K562 (cell line): ENCODE results near the gene LPAR2. TPM values are rescaled to one million over a fixed set of nuclear protein-coding genes. Genes with fewer than 3 reads are reported as not detected.

Experiments
- ATAC-seq: fragments of 200-7000 bp; cut with Tn5 transposase; 3 replicates; pipeline ENCODE4 v1.9.1; 2020; ENCODE audit warnings: moderate library complexity
- BruUV-seq: library from RNA; stranded (reverse); fragments of 400-500 nt; replicated peaks from 2 replicates; lab custom pipeline; 2021; lab: Mats Ljungman, UMichigan
- CTCF ChIA-PET: fragments of 300-600 bp; formaldehyde crosslinking; extraction: SDS; loops from one replicate; lab custom pipeline; 2021; ENCODE audit warnings: low intra/inter-chr PET ratio; lab: Yijun Ruan, JAX
- POLR2A ChIA-PET: fragments of 300-600, 350-650 bp; sonication (Branson Sonifier 250); formaldehyde crosslinking; extraction: SDS; loops from one replicate; lab custom pipeline; 2021; ENCODE audit warnings: antibody characterized with exemption, inconsistent platforms; lab: Yijun Ruan, JAX
- DNase-seq, 4 experiments: peaks; one replicate each; pipeline versions ENCODE4 v3.0.0 to v3.0.0-alpha.2; 2011 to 2018; ENCODE audit warnings: low spot score in 3 of 4, mixed read lengths in 3 of 4; ENCODE audit errors: extremely low read depth in 1 of 4
- FAIRE-seq: peaks from 2 replicates; lab custom pipeline; 2011; peaks lifted over from hg19 to GRCh38; lab: Jason Lieb, UNC
- H2AFZ ChIP-seq: 2 replicates; pipeline ENCODE4 v1.6.0; 2011; ENCODE audit warnings: low read depth, low read length, control low read depth, inconsistent platforms
- H3K27ac ChIP-seq: fragments of 200-600 bp; 3 replicates; pipeline ENCODE4 v1.8.0; 2011; ENCODE audit warnings: low read depth, mild to moderate bottlenecking, control low read depth, inconsistent platforms, low read length, moderate library complexity, mixed read lengths; ENCODE audit errors: extremely low read depth
- H3K27me3 ChIP-seq, 2 experiments: fragments of 300-600 bp in 1 of 2; 2 replicates in 1 of 2; 3 replicates in 1 of 2; pipeline versions ENCODE4 v1.6.0 to v1.8.0; 2011; ENCODE audit warnings: inconsistent platforms in 2 of 2, low read length in 2 of 2, mild to moderate bottlenecking in 1 of 2, mixed read lengths in 1 of 2, moderate library complexity in 1 of 2; ENCODE audit not compliant: control insufficient read depth in 2 of 2, insufficient read depth in 2 of 2
- H3K36me3 ChIP-seq: fragments of 300-600 bp; 3 replicates; pipeline ENCODE4 v1.8.0; 2011; ENCODE audit warnings: mild to moderate bottlenecking, low read length, inconsistent platforms; ENCODE audit not compliant: control insufficient read depth, insufficient read depth
- H3K4me1 ChIP-seq, 2 experiments: fragments of 200-600 bp in 1 of 2; replicated peaks in 1 of 2; 2 replicates in 1 of 2; 3 replicates in 1 of 2; pipeline versions ENCODE4 v1.5.1 to v1.8.0; 2011; ENCODE audit warnings: inconsistent platforms in 2 of 2, low read length in 2 of 2, mild to moderate bottlenecking in 1 of 2, mixed read lengths in 1 of 2, moderate library complexity in 1 of 2; ENCODE audit not compliant: control insufficient read depth in 2 of 2, insufficient read depth in 2 of 2
- H3K4me2 ChIP-seq: 2 replicates; pipeline ENCODE4 v1.6.1; 2011; ENCODE audit warnings: low read length, control low read depth, inconsistent platforms, mixed read lengths; ENCODE audit not compliant: insufficient read depth
- H3K4me3 ChIP-seq: fragments of 200-600 bp; sonication (generic), shearing (Covaris generic); 2 replicates; pipeline ENCODE4 v1.5.1; 2016; ENCODE audit warnings: control low read depth, inconsistent platforms
- H3K79me2 ChIP-seq: fragments of 200-600 bp; 3 replicates; pipeline ENCODE4 v1.8.0; 2011; ENCODE audit warnings: low read length, inconsistent platforms; ENCODE audit not compliant: control insufficient read depth, insufficient read depth
- H3K9ac ChIP-seq, 2 experiments: 2 replicates each; pipeline versions ENCODE4 v1.6.0 to v1.6.1; 2011; ENCODE audit warnings: low read depth in 2 of 2, low read length in 2 of 2, control low read depth in 1 of 2, inconsistent platforms in 1 of 2, mild to moderate bottlenecking in 1 of 2, mixed read lengths in 1 of 2; ENCODE audit not compliant: insufficient read depth in 1 of 2
- H3K9me1 ChIP-seq: one replicate; pipeline ENCODE4 v1.6.0; 2011; ENCODE audit warnings: inconsistent platforms, mild to moderate bottlenecking, low read length, moderate library complexity; ENCODE audit not compliant: control insufficient read depth, insufficient read depth
- H3K9me3 ChIP-seq: replicated peaks from 2 replicates; pipeline ENCODE4 v1.5.1; 2011; ENCODE audit warnings: low read depth, low read length, inconsistent platforms; ENCODE audit not compliant: control insufficient read depth, insufficient read depth
- H4K20me1 ChIP-seq: replicated peaks from 2 replicates; pipeline ENCODE4 v1.6.1; 2011; ENCODE audit warnings: low read length, inconsistent platforms, mixed read lengths; ENCODE audit not compliant: control insufficient read depth, insufficient read depth
- COPS2 ChIP-seq: fragments of 450-650 bp; conservative IDR thresholded peaks from 2 replicates; pipeline ENCODE4 v1.6.1; 2016; ENCODE audit warnings: mild to moderate bottlenecking, moderate library complexity
- ESRRB ChIP-seq: fragments of 250-450 bp; sonication (Bioruptor Pico); IDR thresholded peaks from 2 replicates; pipeline ENCODE4 v1.5.0; 2020; ENCODE audit warnings: mild to moderate bottlenecking, moderate library complexity, borderline replicate concordance
- NFE2L1 ChIP-seq: fragments of 450-650 bp; IDR thresholded peaks from 2 replicates; pipeline ENCODE4 v1.6.1; 2016; ENCODE audit warnings: missing genetic modification characterization, low read depth, mild to moderate bottlenecking, missing compliant biosample characterization, moderate library complexity, borderline replicate concordance
- NFYB ChIP-seq: IDR thresholded peaks from 2 replicates; pipeline ENCODE4 v1.6.1; 2011; ENCODE audit warnings: mild to moderate bottlenecking, moderate library complexity; ENCODE audit not compliant: insufficient read length; ENCODE audit errors: extremely low read depth
- ZNF121 ChIP-seq: sonication (generic); formaldehyde crosslinking; conservative IDR thresholded peaks from 2 replicates; pipeline ENCODE4 v1.8.0; 2022; ENCODE audit warnings: missing genetic modification reagents
- WGBS: fragments of 100-300 bp; shearing (Covaris generic); methylation state at CpG from one replicate; pipeline ENCODE4 v1.1.6; 2016; ENCODE audit warnings: low coverage, mixed read lengths; ENCODE audit not compliant: insufficient coverage; ENCODE audit errors: missing lambda C conversion rate; 5-methylcytosine and 5-hydroxymethylcytosine counted together
- in situ Hi-C: fragments of 300-500 bp; cut with MboI; formaldehyde crosslinking; loops from 4 replicates; pipeline ENCODE4 v1.15.0; 2018; ENCODE audit warnings: inconsistent platforms, mixed read lengths
- intact Hi-C: fragments of 100-400 bp; cut with micrococcal nuclease; formaldehyde crosslinking; loops from 2 replicates; pipeline ENCODE4 v1.14.2; 2022
- polyA plus RNA-seq, 8 experiments: library from polyadenylated mRNA; depleted of rRNA in 4 of 8; stranded (reverse) in 5 of 8; unstranded in 3 of 8; fragments of >200 nt; fragmentation: Nextera tagmentation in 2 of 8; fragmentation: Illumina TruSeq in 1 of 8; extraction: Ambion mirVana in 2 of 8; extraction: Trizol in 1 of 8; gene quantifications; 2 replicates each; pipeline versions ENCODE4 v1.2.1 to v1.2.3, GENCODE V29; 2011 to 2014; ENCODE audit warnings: inconsistent platforms in 1 of 8, missing spikeins in 1 of 8
- total RNA-seq, 7 experiments: library from RNA; depleted of rRNA in 6 of 7; stranded (reverse); fragments of >200 nt in 6 of 7; fragmentation: Illumina TruSeq in 2 of 7; extraction: Trizol in 2 of 7; gene quantifications; 2 replicates each; pipeline versions ENCODE4 v1.2.1 to v1.2.3, GENCODE V29; 2011 to 2021; ENCODE audit warnings: low replicate concordance in 1 of 7
- TF ChIP-seq, protein P1 (sequence below): sonication (generic); formaldehyde crosslinking; IDR thresholded peaks from 2 replicates; pipeline ENCODE4 v1.8.1; 2023; ENCODE audit warnings: mild to moderate bottlenecking, missing genetic modification reagents
- TF ChIP-seq, protein P2 (sequence below): fragments of 250-450 bp; sonication (Bioruptor Pico); IDR thresholded peaks from 2 replicates; pipeline ENCODE4 v1.8.0; 2022; ENCODE audit warnings: inconsistent platforms, mild to moderate bottlenecking, moderate library complexity, borderline replicate concordance
- TF ChIP-seq, protein P3 (sequence below), 2 experiments: IDR thresholded peaks in 1 of 2; conservative IDR thresholded peaks in 1 of 2; 2 replicates each; pipeline ENCODE4 v1.6.1; 2016; ENCODE audit warnings: low read depth in 2 of 2, mild to moderate bottlenecking in 1 of 2, missing compliant biosample characterization in 1 of 2, missing genetic modification characterization in 1 of 2, moderate library complexity in 1 of 2

Gene LPAR2
- total and polyA plus RNA-seq, 9 of the 15 experiments (the other 6 are each of a cell fraction or from before 2014, with no cell fraction given): 0.63 to 13.8 (median 4.4) TPM

DNA sequence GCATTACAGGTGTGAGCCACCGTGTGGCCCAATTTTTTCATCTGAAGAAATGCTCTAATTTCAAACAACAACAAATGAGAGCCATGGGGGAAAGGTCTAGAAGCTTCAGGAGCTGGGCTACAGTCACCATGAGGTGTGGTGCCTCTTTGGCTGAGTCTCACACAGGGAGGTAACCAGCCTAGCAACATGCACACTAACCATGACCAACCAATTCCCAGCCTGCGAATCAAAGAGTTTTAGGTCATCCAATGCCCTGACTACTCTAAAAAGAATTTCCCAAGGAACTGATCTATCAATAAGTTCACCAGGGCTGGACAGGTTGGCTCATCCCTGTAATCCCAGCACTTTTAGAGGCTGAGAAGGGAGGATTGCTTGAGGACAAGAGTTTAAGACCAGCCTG is 39.5 kb downstream of the LPAR2 start:
- BruUV-seq: no TSS peak
- no peak overlapping the region for H3K4me3 ChIP-seq
- DNase-seq (no peak), FAIRE-seq (no peak), ATAC-seq (no peak)
- no peak overlapping the region for H3K27ac ChIP-seq
- no peak overlapping the region for H3K9ac ChIP-seq
- no peaks in the 10 kb centered on the region; a peak in 1 of 5 replicates for H3K4me1 ChIP-seq
- no peaks in the 10 kb centered on the region for H4K20me1 ChIP-seq
- H3K4me2 ChIP-seq: no peak overlapping the region
- ChIA-PET POLR2A (interaction anchor here (0.6 to 0.7 kb wide), 3 partner anchors 15 to 239 kb away, joined by 3 to 4 read pairs (median 3); no protein-coding TSS in a partner anchor), CTCF (no interaction called here)
- no peaks in the 10 kb centered on the region for H3K36me3 ChIP-seq
- in situ Hi-C loops (no loop called here), intact Hi-C loops (no loop called here)
- no peaks in the 10 kb centered on the region for H3K79me2 ChIP-seq
- WGBS: 16% methylated on average over 2 of the region's 2 CpGs
- no peaks in the 10 kb centered on the region for H3K9me1 ChIP-seq
- TF ChIP-seq COPS2 (no peak), ZNF121 (CRISPR knock-in tag) (peak; percentile 36; the same call in 1 of the 2 replicates)
- H2AFZ ChIP-seq: no peak overlapping the region
- H3K27me3 ChIP-seq: peaks cover 0 to 8% of the 10 kb centered on the region in 2 experiments; a peak in 2 of 5 replicates
- no peaks in the 10 kb centered on the region for H3K9me3 ChIP-seq

DNA sequence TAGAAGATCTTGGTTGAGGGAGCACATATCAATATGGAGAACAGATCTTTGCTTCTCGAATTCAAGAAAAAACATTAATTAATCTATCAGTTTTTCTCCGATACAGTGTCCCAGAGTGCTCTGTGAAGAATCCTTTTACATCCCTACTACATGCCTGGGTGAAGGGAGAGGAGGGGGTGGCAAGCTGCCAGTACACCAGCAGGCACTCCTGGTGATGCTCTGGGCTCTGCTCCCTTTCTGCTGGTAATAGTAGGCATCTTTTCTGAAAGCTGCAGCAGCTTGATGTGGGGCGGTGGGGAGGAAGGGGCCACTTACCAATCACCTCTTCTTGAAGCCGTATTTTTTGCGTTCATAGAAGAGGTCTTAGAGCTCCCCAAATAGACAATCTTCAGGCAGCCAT is 40.2 kb downstream of the LPAR2 start:
- no peak overlapping the region for H3K27ac ChIP-seq
- no peak overlapping the region for H3K4me3 ChIP-seq
- no TSS peak for BruUV-seq
- H3K79me2 ChIP-seq: no peaks in the 10 kb centered on the region
- ATAC-seq (no peak), DNase-seq (no peak), FAIRE-seq (no peak)
- no peaks in the 10 kb centered on the region for H3K9me3 ChIP-seq
- ChIA-PET CTCF (no interaction called here), POLR2A (interaction anchor here (0.6 kb wide), 1 partner anchor 240 kb away, joined by 3 read pairs; no protein-coding TSS in a partner anchor)
- WGBS: 21% methylated on average over 5 of the region's 5 CpGs
- no peaks in the 10 kb centered on the region for H4K20me1 ChIP-seq
- no peaks in the 10 kb centered on the region; a peak in 1 of 5 replicates for H3K4me1 ChIP-seq
- in situ Hi-C loops: no loop called here
- H3K9me1 ChIP-seq: no peaks in the 10 kb centered on the region
- no peaks in the 10 kb centered on the region for H3K36me3 ChIP-seq
- no peak overlapping the region for H3K9ac ChIP-seq
- H3K4me2 ChIP-seq: no peak overlapping the region
- H2AFZ ChIP-seq: no peak overlapping the region
- peaks cover 0 to 8% of the 10 kb centered on the region in 2 experiments; a peak in 2 of 5 replicates for H3K27me3 ChIP-seq
- intact Hi-C loops: no loop called here
- TF ChIP-seq NFYB: no peak
- TF ChIP-seq, protein P1, sequence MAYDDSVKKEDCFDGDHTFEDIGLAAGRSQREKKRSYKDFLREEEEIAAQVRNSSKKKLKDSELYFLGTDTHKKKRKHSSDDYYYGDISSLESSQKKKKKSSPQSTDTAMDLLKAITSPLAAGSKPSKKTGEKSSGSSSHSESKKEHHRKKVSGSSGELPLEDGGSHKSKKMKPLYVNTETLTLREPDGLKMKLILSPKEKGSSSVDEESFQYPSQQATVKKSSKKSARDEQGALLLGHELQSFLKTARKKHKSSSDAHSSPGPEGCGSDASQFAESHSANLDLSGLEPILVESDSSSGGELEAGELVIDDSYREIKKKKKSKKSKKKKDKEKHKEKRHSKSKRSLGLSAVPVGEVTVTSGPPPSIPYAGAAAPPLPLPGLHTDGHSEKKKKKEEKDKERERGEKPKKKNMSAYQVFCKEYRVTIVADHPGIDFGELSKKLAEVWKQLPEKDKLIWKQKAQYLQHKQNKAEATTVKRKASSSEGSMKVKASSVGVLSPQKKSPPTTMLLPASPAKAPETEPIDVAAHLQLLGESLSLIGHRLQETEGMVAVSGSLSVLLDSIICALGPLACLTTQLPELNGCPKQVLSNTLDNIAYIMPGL: no peak
- TF ChIP-seq NFE2L1 (tag): no peak
- no peak for TF ChIP-seq ESRRB (CRISPR knock-in tag)
- TF ChIP-seq, protein P2, sequence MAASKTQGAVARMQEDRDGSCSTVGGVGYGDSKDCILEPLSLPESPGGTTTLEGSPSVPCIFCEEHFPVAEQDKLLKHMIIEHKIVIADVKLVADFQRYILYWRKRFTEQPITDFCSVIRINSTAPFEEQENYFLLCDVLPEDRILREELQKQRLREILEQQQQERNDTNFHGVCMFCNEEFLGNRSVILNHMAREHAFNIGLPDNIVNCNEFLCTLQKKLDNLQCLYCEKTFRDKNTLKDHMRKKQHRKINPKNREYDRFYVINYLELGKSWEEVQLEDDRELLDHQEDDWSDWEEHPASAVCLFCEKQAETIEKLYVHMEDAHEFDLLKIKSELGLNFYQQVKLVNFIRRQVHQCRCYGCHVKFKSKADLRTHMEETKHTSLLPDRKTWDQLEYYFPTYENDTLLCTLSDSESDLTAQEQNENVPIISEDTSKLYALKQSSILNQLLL (CRISPR knock-in tag): no peak
- TF ChIP-seq, protein P3, sequence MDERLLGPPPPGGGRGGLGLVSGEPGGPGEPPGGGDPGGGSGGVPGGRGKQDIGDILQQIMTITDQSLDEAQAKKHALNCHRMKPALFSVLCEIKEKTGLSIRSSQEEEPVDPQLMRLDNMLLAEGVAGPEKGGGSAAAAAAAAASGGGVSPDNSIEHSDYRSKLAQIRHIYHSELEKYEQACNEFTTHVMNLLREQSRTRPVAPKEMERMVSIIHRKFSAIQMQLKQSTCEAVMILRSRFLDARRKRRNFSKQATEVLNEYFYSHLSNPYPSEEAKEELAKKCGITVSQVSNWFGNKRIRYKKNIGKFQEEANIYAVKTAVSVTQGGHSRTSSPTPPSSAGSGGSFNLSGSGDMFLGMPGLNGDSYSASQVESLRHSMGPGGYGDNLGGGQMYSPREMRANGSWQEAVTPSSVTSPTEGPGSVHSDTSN (CRISPR knock-in tag; IDR thresholded peaks at IDR 0.05; ENCODE audit: low read depth): no peak
- TF ChIP-seq, protein P3 (tag; conservative IDR thresholded peaks at IDR 0.05; ENCODE audit: low read depth): no peak
